Glutamatergic neuron (in vitro differentiated cells): ENCODE results near the gene DCTN2. TPM values are rescaled to one million over a fixed set of nuclear protein-coding genes. Genes with fewer than 3 reads are reported as not detected.

ENCODE experiments used
- DNase-seq: peaks from one replicate; pipeline ENCODE4 v3.0.0; 2022
- H3K27ac Mint-ChIP-seq: one replicate; pipeline ENCODE4 v1.8.0; 2020; ENCODE audit warnings: mild to moderate bottlenecking, mixed read lengths, inconsistent platforms; ENCODE audit not compliant: unreplicated experiment
- H3K27me3 Mint-ChIP-seq: one replicate; pipeline ENCODE4 v1.8.0; 2020; ENCODE audit warnings: mild to moderate bottlenecking, moderate library complexity, mixed read lengths, inconsistent platforms; ENCODE audit not compliant: unreplicated experiment
- H3K36me3 Mint-ChIP-seq: one replicate; pipeline ENCODE4 v1.8.0; 2020; ENCODE audit warnings: mild to moderate bottlenecking, mixed read lengths, inconsistent platforms; ENCODE audit not compliant: unreplicated experiment
- H3K4me1 Mint-ChIP-seq: one replicate; pipeline ENCODE4 v1.8.0; 2020; ENCODE audit warnings: mild to moderate bottlenecking, low read depth, mixed read lengths, inconsistent platforms; ENCODE audit not compliant: unreplicated experiment
- H3K4me3 Mint-ChIP-seq: one replicate; pipeline ENCODE4 v1.8.0; 2020; ENCODE audit warnings: mild to moderate bottlenecking, mixed read lengths, inconsistent platforms; ENCODE audit not compliant: unreplicated experiment
- H3K9me3 Mint-ChIP-seq: one replicate; pipeline ENCODE4 v1.8.0; 2020; ENCODE audit warnings: mild to moderate bottlenecking, moderate library complexity, mixed read lengths, inconsistent platforms; ENCODE audit not compliant: unreplicated experiment
- total RNA-seq: library from RNA; stranded (reverse); fragmentation: NEBNext Ultra II Directional; extraction: Animal tissue kit (Norgen Biotek cat#: 25700); gene quantifications from one replicate; pipeline ENCODE4 v1.2.1, GENCODE V29; 2021; ENCODE audit not compliant: unreplicated experiment
- TF ChIP-seq, protein P1 (sequence below): fragments of 200-600 bp; sonication (generic); IDR thresholded peaks from one replicate; pipeline ENCODE4 v1.5.0; 2021; ENCODE audit not compliant: partially characterized antibody, unreplicated experiment

DCTN2 gene
- total RNA-seq, 1 donor from 2014 or later, result 484 TPM

DNA sequence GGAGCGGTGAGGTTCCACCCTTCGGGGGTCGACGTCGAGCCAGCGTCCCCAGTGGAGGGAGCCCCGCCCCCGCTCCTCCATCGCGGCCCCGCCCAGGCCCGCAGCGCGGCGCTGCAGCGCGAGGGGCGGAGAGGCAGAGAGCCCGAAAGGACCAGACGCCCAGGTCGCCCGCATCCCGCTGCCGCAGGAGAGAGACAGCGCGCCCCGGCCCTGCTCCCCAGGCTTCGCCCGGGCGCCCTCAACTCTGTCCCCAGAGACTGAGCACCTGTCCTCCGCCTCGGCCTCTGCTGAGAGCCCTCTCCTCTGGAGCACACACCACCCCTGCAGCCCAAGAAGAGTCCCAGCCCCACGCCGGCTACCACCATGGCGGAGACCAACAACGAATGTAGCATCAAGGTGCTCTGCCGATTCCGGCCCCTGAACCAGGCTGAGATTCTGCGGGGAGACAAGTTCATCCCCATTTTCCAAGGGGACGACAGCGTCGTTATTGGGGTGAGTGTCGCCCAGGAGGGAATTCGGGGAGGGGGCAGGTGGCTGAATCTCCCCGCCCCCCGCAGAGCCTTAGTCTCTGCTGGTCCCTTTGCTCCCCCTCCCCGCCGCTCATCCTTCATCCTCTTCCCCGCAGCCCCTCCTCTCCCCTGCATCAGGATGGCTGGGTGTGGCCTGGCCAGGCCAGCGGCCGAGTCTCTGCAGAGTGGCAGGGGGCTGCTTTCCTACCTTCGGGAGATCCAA, 3.1 kb upstream of the DCTN2 start, which contains the start of gene KIF5A:
TSS of gene KIF5A (plus strand) at position 136 of the 732 bp plus-strand sequence. CDS start at position 364, 228 bp downstream.
- peak within 1 kb of the TSS; percentile 97 for H3K4me3 Mint-ChIP-seq
- H3K36me3 Mint-ChIP-seq, result peaks cover 4% of the 10 kb centered on the region
- peaks cover 44% of the 10 kb centered on the region for H3K4me1 Mint-ChIP-seq
- H3K27ac Mint-ChIP-seq, result peak within 1 kb of the TSS; percentile 90
- peak; percentile 90 for DNase-seq
- peaks cover 29% of the 10 kb centered on the region for H3K27me3 Mint-ChIP-seq
- peaks cover 23% of the 10 kb centered on the region for H3K9me3 Mint-ChIP-seq
- TF ChIP-seq, protein P1, sequence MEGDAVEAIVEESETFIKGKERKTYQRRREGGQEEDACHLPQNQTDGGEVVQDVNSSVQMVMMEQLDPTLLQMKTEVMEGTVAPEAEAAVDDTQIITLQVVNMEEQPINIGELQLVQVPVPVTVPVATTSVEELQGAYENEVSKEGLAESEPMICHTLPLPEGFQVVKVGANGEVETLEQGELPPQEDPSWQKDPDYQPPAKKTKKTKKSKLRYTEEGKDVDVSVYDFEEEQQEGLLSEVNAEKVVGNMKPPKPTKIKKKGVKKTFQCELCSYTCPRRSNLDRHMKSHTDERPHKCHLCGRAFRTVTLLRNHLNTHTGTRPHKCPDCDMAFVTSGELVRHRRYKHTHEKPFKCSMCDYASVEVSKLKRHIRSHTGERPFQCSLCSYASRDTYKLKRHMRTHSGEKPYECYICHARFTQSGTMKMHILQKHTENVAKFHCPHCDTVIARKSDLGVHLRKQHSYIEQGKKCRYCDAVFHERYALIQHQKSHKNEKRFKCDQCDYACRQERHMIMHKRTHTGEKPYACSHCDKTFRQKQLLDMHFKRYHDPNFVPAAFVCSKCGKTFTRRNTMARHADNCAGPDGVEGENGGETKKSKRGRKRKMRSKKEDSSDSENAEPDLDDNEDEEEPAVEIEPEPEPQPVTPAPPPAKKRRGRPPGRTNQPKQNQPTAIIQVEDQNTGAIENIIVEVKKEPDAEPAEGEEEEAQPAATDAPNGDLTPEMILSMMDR, result no peak

DNA sequence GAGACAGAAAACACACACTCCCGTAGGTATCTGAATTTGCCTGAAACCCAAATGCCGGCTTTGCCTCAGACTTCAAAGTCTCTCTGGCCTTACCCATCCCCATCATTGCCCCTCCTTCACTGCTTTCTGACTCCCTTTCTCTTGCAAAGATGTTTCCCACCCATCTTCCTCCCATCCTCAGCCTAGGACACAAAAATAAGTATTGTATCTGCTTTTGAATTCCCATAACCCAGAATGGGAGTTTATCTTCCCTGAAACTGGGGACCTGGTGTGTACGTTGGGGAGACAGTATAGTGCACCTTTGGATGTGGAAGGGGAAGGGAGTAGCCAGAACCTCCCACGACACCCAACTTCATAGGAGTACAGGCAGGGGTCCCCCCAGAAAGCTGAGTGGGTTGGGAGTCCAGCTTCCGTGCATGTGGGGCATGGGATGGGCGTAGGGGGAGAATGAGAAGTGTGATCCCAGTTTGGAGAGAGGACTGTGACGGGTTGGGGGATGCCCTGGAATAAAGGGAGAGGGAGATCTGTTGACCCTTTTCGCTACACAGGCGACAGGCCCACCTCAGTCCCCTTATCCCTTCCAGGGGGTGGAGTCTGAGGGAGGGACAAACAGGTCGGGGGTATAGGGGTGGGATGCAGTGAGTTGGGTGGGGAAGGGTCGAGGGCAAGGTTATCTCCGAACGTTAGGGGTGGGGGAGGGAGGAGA, 2.4 kb upstream of the DCTN2 start:
- peaks cover 43% of the 10 kb centered on the region for H3K4me1 Mint-ChIP-seq
- H3K36me3 Mint-ChIP-seq, result peaks cover 4% of the 10 kb centered on the region
- peak overlapping the region; percentile 86 for H3K27ac Mint-ChIP-seq
- TF ChIP-seq, protein P1, result no peak
- no peak for DNase-seq
- H3K27me3 Mint-ChIP-seq, result peaks cover 30% of the 10 kb centered on the region
- H3K4me3 Mint-ChIP-seq, result peak overlapping the region; percentile 73
- peaks cover 26% of the 10 kb centered on the region for H3K9me3 Mint-ChIP-seq

DNA sequence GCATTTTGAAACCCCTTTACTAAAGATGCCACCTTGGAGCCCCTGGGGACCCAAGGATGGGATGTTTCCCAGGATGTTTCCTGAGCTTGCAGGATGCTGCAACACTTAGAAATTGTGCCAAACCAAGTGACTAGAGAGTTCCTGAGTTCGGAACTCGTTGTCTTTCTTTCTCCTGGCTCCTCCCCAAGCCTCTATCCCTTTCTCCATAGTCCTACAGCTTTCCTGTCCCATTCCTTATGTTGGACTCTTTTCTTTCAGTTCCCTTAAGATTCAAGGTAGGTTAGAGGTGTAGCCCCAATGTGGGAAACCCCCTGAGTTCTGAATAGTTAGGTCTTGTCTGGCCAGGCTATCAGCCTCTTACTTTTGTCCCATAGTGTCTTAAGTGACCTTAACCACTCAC, 1.5 kb upstream of the DCTN2 start:
- peaks cover 26% of the 10 kb centered on the region for H3K27me3 Mint-ChIP-seq
- peaks cover 25% of the 10 kb centered on the region for H3K9me3 Mint-ChIP-seq
- TF ChIP-seq, protein P1, result no peak
- peak overlapping the region; percentile 73 for H3K4me3 Mint-ChIP-seq
- H3K4me1 Mint-ChIP-seq, result peaks cover 42% of the 10 kb centered on the region
- H3K27ac Mint-ChIP-seq, result no peak overlapping the region
- no peak for DNase-seq
- H3K36me3 Mint-ChIP-seq, result peaks cover 4% of the 10 kb centered on the region

DNA sequence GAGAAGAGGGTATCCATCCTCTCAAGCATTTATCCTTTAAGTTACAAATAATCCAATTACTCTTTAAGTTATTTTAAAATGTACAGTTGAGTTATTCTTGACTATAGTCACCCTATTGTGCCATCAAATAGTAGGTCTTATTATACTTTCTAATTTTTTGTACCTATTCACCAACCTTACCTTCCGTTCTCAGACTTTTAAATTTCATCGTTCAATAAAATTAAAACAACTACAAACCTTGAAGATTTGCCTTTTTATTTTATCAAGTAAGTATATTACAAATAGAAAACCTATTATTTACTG, 972 bp upstream of the DCTN2 start:
- H3K27me3 Mint-ChIP-seq, result peaks cover 22% of the 10 kb centered on the region
- H3K4me1 Mint-ChIP-seq, result peaks cover 41% of the 10 kb centered on the region
- DNase-seq, result no peak
- H3K4me3 Mint-ChIP-seq, result peak overlapping the region; percentile 73
- H3K36me3 Mint-ChIP-seq, result peaks cover 4% of the 10 kb centered on the region
- TF ChIP-seq, protein P1, result no peak
- H3K9me3 Mint-ChIP-seq, result peaks cover 25% of the 10 kb centered on the region
- H3K27ac Mint-ChIP-seq, result no peak overlapping the region
